RWPE2 (cell line): ENCODE data around the gene MAPK8IP3.

Experiments
- ATAC-seq: fragments of 200-7000 bp; cut with Tn5 transposase; 3 replicates; pipeline ENCODE4 v1.9.1; 2021; ENCODE audit warnings: low read depth
- DNase-seq: peaks from one replicate; pipeline ENCODE4 v3.0.0-alpha.2; 2020; ENCODE audit warnings: low spot score
- H3K27ac ChIP-seq: fragments of 450-650 bp; 2 replicates; pipeline ENCODE4 v1.5.1; 2017; ENCODE audit warnings: mild to moderate bottlenecking; ENCODE audit not compliant: poor library complexity, severe bottlenecking
- H3K27me3 ChIP-seq: fragments of 250-450 bp; sonication (Bioruptor Pico); 2 replicates; pipeline ENCODE4 v1.5.1; 2021; ENCODE audit warnings: mild to moderate bottlenecking, moderate library complexity; ENCODE audit not compliant: insufficient read depth, poor library complexity, severe bottlenecking
- H3K36me3 ChIP-seq: fragments of 250-450 bp; sonication (Bioruptor Pico); 2 replicates; pipeline ENCODE4 v1.5.1; 2020; ENCODE audit warnings: low read depth, mild to moderate bottlenecking, moderate library complexity
- H3K4me1 ChIP-seq: fragments of 250-450 bp; sonication (Bioruptor Pico); 2 replicates; pipeline ENCODE4 v1.5.1; 2021; ENCODE audit warnings: mild to moderate bottlenecking, moderate library complexity; ENCODE audit not compliant: insufficient read depth, poor library complexity, severe bottlenecking
- H3K4me3 ChIP-seq: fragments of 250-450 bp; sonication (Bioruptor Pico); 2 replicates; pipeline ENCODE4 v1.5.1; 2021; ENCODE audit warnings: mild to moderate bottlenecking, moderate library complexity; ENCODE audit not compliant: severe bottlenecking
- H3K9me3 ChIP-seq: fragments of 250-450 bp; sonication (Bioruptor Pico); 2 replicates; pipeline ENCODE4 v1.5.1; 2021; ENCODE audit warnings: mild to moderate bottlenecking, moderate library complexity; ENCODE audit not compliant: severe bottlenecking
- TF ChIP-seq, protein P1 (sequence below): fragments of 450-650 bp; IDR thresholded peaks from one replicate; pipeline ENCODE4 v1.5.1; 2017; ENCODE audit warnings: mild to moderate bottlenecking, moderate library complexity; ENCODE audit not compliant: poor library complexity, severe bottlenecking

The MAPK8IP3 gene

DNA sequence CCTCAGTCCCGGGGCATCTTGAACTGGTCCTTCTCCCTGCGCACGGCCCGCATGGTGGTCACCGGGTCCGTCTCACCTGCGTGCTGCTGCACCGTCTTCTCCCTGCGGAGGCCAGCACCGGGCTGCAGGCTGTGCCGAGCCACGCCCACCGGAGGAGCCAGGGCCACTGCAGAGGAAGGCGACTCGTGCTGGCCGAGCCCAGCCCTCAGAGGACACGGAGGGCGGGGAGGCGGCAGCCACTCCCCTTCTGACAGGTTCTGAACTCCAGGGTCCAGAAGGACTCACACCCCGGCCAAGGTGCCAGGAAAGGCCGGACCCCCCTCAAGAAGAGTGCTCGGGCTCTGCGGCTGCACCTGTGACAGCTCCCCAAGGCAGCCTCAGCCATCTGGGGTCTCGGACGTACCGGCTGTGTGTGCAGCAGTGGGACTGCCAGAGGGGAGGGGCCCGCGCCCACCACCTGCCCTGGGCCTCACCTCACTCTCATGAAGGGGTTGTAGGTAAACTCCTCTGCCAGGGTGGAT, 103.3 kb downstream of the MAPK8IP3 start:
- H3K4me3 ChIP-seq: no peak overlapping the region
- no peaks in the 10 kb centered on the region for H3K4me1 ChIP-seq
- peaks cover 41% of the 10 kb centered on the region for H3K36me3 ChIP-seq
- DNase-seq (no peak), ATAC-seq (no peak)
- TF ChIP-seq, protein P1, sequence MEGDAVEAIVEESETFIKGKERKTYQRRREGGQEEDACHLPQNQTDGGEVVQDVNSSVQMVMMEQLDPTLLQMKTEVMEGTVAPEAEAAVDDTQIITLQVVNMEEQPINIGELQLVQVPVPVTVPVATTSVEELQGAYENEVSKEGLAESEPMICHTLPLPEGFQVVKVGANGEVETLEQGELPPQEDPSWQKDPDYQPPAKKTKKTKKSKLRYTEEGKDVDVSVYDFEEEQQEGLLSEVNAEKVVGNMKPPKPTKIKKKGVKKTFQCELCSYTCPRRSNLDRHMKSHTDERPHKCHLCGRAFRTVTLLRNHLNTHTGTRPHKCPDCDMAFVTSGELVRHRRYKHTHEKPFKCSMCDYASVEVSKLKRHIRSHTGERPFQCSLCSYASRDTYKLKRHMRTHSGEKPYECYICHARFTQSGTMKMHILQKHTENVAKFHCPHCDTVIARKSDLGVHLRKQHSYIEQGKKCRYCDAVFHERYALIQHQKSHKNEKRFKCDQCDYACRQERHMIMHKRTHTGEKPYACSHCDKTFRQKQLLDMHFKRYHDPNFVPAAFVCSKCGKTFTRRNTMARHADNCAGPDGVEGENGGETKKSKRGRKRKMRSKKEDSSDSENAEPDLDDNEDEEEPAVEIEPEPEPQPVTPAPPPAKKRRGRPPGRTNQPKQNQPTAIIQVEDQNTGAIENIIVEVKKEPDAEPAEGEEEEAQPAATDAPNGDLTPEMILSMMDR: no peak
- H3K9me3 ChIP-seq: no peaks in the 10 kb centered on the region
- no peaks in the 10 kb centered on the region for H3K27me3 ChIP-seq
- H3K27ac ChIP-seq: no peak overlapping the region

DNA sequence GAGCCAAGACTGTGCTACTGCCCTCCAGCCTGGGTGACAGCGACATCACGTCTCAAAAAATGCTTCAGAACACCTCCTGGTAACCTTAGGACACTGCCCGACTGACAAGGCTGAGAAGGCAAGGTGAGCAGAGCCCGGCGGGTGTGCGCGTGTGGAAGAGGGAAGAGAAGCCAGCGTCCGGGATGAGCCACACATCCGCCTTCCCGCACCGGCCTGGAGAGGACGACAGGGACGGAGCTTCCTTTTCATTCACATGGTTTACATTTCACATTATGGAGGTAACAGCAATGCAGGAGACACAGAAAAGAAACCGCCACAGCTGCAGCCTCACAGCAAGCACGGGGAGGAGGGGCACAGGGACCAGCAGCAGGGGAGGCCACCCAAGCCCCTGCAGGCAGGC, 104.1 kb downstream of the MAPK8IP3 start:
- TF ChIP-seq, protein P1: no peak
- no peaks in the 10 kb centered on the region for H3K4me1 ChIP-seq
- no peaks in the 10 kb centered on the region for H3K9me3 ChIP-seq
- H3K36me3 ChIP-seq: peaks cover 43% of the 10 kb centered on the region
- no peaks in the 10 kb centered on the region for H3K27me3 ChIP-seq
- DNase-seq (no peak), ATAC-seq (no peak)
- no peak overlapping the region for H3K27ac ChIP-seq
- H3K4me3 ChIP-seq: no peak overlapping the region

DNA sequence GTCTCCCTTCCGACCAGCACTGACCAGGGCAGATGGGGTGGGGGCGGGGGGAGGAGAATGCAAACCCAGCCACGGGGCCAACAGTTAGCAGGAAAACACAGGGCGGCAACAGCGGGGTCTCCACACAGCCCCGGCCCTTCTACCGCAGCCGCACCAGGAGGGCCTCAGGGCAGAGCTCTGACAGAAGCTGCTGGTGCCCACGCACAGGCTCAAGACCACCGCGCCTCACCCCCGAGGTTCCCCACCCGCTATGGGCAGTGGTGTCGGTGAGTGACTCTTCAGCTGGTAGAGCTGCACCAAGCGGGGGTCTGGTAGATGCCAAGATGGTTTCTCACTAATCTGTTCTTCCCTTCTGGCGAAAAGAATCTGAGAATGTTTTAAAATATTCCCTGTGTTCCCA, 104.5 kb downstream of the MAPK8IP3 start:
- no peaks in the 10 kb centered on the region for H3K9me3 ChIP-seq
- H3K27me3 ChIP-seq: no peaks in the 10 kb centered on the region
- peaks cover 47% of the 10 kb centered on the region for H3K36me3 ChIP-seq
- no peak for DNase-seq
- H3K4me1 ChIP-seq: no peaks in the 10 kb centered on the region
- TF ChIP-seq, protein P1: no peak
- no peak overlapping the region for H3K27ac ChIP-seq
- H3K4me3 ChIP-seq: no peak overlapping the region
- ATAC-seq: no peak

DNA sequence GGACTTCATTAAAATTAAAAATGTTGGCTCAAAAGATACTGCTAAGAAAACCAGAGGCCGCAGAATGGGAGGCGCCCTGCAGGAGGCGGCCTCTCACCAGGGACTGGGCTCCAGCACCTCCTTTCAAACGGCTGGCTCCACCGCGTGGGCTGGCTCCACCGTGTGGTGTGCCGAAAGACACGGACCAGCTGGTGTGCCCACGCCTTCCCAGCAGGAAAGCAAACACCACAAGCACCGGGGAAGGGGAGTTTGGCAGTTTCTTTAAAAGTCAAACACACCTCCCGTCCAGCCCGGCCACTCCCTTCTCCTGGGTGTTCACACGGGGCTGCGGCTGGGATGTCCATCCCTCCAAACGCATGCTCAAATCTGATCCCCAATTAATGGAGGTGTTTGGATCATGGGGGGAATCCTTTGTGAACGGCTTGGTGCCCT, 106.8 kb downstream of the MAPK8IP3 start:
- Histone ChIP-seq H3K27ac (no peak overlapping the region), H3K27me3 (no peaks in the 10 kb centered on the region), H3K4me3 (no peak overlapping the region), H3K9me3 (no peaks in the 10 kb centered on the region), H3K4me1 (no peaks in the 10 kb centered on the region), H3K36me3 (peaks cover 32% of the 10 kb centered on the region)
- peak; percentile 87 for ATAC-seq
- TF ChIP-seq, protein P1: peak; percentile 76
- DNase-seq: peak; percentile 79

DNA sequence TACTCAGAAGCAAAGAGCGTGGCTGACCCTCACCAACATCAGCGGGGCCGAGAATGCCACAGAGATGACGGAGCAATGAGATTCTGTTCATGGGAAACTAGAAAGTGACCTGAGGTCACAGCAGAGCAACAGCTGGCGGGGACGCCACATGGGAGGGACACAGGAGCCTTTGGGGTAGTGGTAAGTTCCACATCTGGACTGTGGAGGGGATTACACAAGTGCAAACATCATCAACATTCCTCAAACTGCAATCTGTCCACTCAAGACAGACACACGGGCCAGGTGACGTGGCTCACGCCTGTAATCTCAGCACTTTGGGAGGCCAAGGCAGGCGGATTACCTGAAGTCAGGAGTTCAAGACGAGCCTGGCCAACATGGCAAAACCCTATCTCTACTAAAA, 109.5 kb downstream of the MAPK8IP3 start:
- Histone ChIP-seq H3K9me3 (no peaks in the 10 kb centered on the region), H3K4me3 (no peak overlapping the region), H3K27ac (no peak overlapping the region), H3K36me3 (peaks cover 28% of the 10 kb centered on the region), H3K27me3 (no peaks in the 10 kb centered on the region), H3K4me1 (no peaks in the 10 kb centered on the region)
- DNase-seq (no peak), ATAC-seq (no peak)
- TF ChIP-seq, protein P1: no peak
